Measurements from ENCODE around the gene GRB2. TPM values are rescaled to one million over a fixed set of nuclear protein-coding genes. Genes with fewer than 3 reads are reported as not detected.

GRB2 gene
- total and polyA plus RNA-seq, 2 experiments from 2014 or later = 89.0 to 112 TPM

GRCh38 chr17:75386430-75386829 is 19.0 kb downstream of the GRB2 start:
- Histone ChIP-seq H2AFZ (no peak overlapping the region), H3K9me2 (ENCODE audit: insufficient read depth) (no peaks in the 10 kb centered on the region), H4K20me1 (replicated peaks; ENCODE audit: insufficient read depth) (peaks cover 46% of the 10 kb centered on the region), H3K4me2 (no peak overlapping the region), H3F3A (replicated peaks; ENCODE audit: low read depth) (no peaks in the 10 kb centered on the region), H3K4me3 (no peak overlapping the region), H3K4me1 (ENCODE audit: insufficient read depth) (peaks cover 10% of the 10 kb centered on the region), H3K27me3 (ENCODE audit: insufficient read depth) (no peaks in the 10 kb centered on the region), H3K27ac (ENCODE audit: low read depth) (no peak overlapping the region), H3K36me3 (ENCODE audit: insufficient read depth) (no peaks in the 10 kb centered on the region; the same call in 1 of the 2 replicates), H3K79me2 (replicated peaks; ENCODE audit: insufficient read depth) (peaks cover 100% of the 10 kb centered on the region)
- DNase-seq (ENCODE audit: low spot score) = no peak
- no peaks in the 10 kb centered on the region for H3K27me3 Mint-ChIP-seq (ENCODE audit: insufficient read depth, low read depth, poor library complexity)
- H3K4me3 Mint-ChIP-seq = no peak overlapping the region
- TF ChIP-seq NANOG (IDR thresholded peaks at IDR 0.05; ENCODE audit: borderline replicate concordance) = no peak
- TF ChIP-seq ETS1 (IDR thresholded peaks at IDR 0.05) = no peak
- TF ChIP-seq CREB1 (CRISPR knock-in tag; IDR thresholded peaks at IDR 0.05; ENCODE audit: low read depth) = no peak
- TF ChIP-seq STAT1 (IDR thresholded peaks at IDR 0.05; ENCODE audit: unreplicated experiment) = no peak
- TF ChIP-seq EZH2 (IDR thresholded peaks at IDR 0.05; ENCODE audit: low read depth, unreplicated experiment) = no peak
- TF ChIP-seq EZH2phosphoT487 (IDR thresholded peaks at IDR 0.05; ENCODE audit: unreplicated experiment) = no peak
- TF ChIP-seq ZNF331 (CRISPR knock-in tag; IDR thresholded peaks at IDR 0.05; ENCODE audit: low read depth) = no peak
- no peak for TF ChIP-seq JUNB (IDR thresholded peaks at IDR 0.05; ENCODE audit: unreplicated experiment)
- TF ChIP-seq POLR2AphosphoS5 (IDR thresholded peaks at IDR 0.05; ENCODE audit: low read depth) = no peak
- no peak for TF ChIP-seq CTCF (conservative IDR thresholded peaks at IDR 0.05; ENCODE audit: low read depth in 2 of 2)
- no peak for TF ChIP-seq REST (IDR thresholded peaks at IDR 0.05; ENCODE audit: unreplicated experiment)
- TF ChIP-seq ZNF114 (CRISPR knock-in tag; IDR thresholded peaks at IDR 0.05) = no peak
- no peak for TF ChIP-seq ZNF462 (CRISPR knock-in tag; IDR thresholded peaks at IDR 0.05)
- H3K36me3 Mint-ChIP-seq (ENCODE audit: low read depth) = peaks cover 13% of the 10 kb centered on the region; the same call in 2 of the 3 replicates
- peaks cover 16% of the 10 kb centered on the region; the same call in 2 of the 3 replicates for H3K4me1 Mint-ChIP-seq
- no peaks in the 10 kb centered on the region for H3K9me3 Mint-ChIP-seq
- ATAC-seq = no peak
- peak overlapping the region; percentile 60; the same call in 1 of the 2 replicates for H3K27ac Mint-ChIP-seq

Data from GM23338 (cell line).